Choroid plexus epithelial cell (primary cell): ENCODE data around the gene MT1E.
"Not testable (repeated sequence)": the region's sequence is repeated elsewhere in the genome, so short reads cannot be mapped to it uniquely, and the experiment has no call there.

Experiments used
- DNase-seq: peaks from one replicate; pipeline ENCODE4 v3.0.0-alpha.2; 2010; ENCODE audit warnings: low read depth
- H3K4me3 ChIP-seq: 2 replicates; pipeline ENCODE4 v1.5.1; 2011; ENCODE audit warnings: low read depth, mild to moderate bottlenecking, control low read depth, low read length, moderate library complexity
- CTCF ChIP-seq: conservative IDR thresholded peaks from 2 replicates; pipeline ENCODE4 v1.5.1; 2011; ENCODE audit warnings: low read depth, mild to moderate bottlenecking, control low read depth, inconsistent platforms, low read length, moderate library complexity

The MT1E gene

GRCh38 chr16:56669005-56669839 lies 43.6 kb downstream of the MT1E start, which contains the start of gene MT1H:
MT1H (plus strand) TSS chr16:56669814; CDS start chr16:56669885, 71 bp downstream.
- no peak for DNase-seq
- no peak within 1 kb of the TSS for H3K4me3 ChIP-seq
- TF ChIP-seq CTCF, result no peak

GRCh38 chr16:56669840-56670619 lies 44.4 kb downstream of the MT1E start:
- DNase-seq, result no peak
- TF ChIP-seq CTCF, result no peak

GRCh38 chr16:56670620-56670934 lies 45.0 kb downstream of the MT1E start:
- no peak for TF ChIP-seq CTCF

More at GRCh38 chr16:56669840-56670619, 44.4 kb downstream of the MT1E start:
- no peak overlapping the region for H3K4me3 ChIP-seq

GRCh38 chr16:56671691-56672090 lies 46.1 kb downstream of the MT1E start:
- not testable (repeated sequence) for DNase-seq

More at GRCh38 chr16:56670620-56670934, 45.0 kb downstream of the MT1E start:
- no peak for DNase-seq
- H3K4me3 ChIP-seq, result no peak overlapping the region

GRCh38 chr16:56672171-56672570 lies 46.6 kb downstream of the MT1E start:
- DNase-seq, H3K4me3 ChIP-seq: not testable (repeated sequence)

More at GRCh38 chr16:56671691-56672090, 46.1 kb downstream of the MT1E start:
- not testable (repeated sequence) for H3K4me3 ChIP-seq

GRCh38 chr16:56672761-56673536 lies 47.4 kb downstream of the MT1E start:
- H3K4me3 ChIP-seq, result no peak overlapping the region
- TF ChIP-seq CTCF, result no peak
- no peak for DNase-seq

- peak; percentile 76 for TF ChIP-seq CTCF
- peak; percentile 58 for DNase-seq
These were observed 48.3 kb downstream of the MT1E start for GRCh38 chr16:56673921-56674320.

GRCh38 chr16:56674570-56674969 lies 49.0 kb downstream of the MT1E start:
- not testable (repeated sequence) for DNase-seq, H3K4me3 ChIP-seq

More at GRCh38 chr16:56673921-56674320, 48.3 kb downstream of the MT1E start:
- H3K4me3 ChIP-seq, result no peak overlapping the region
